H1 (cell line): ENCODE data around the gene AK8. TPM values are rescaled to one million over a fixed set of nuclear protein-coding genes. Genes with fewer than 3 reads are reported as not detected.

Experiments used
- CTCF ChIA-PET: fragments of 300-600 bp; sonication (Branson Sonifier 250); formaldehyde crosslinking; loops from one replicate; lab custom pipeline; 2021; ENCODE audit not compliant: partially characterized antibody; lab: Charles Lee
- POLR2A ChIA-PET: fragments of 300-600 bp; sonication (Branson Sonifier 250); formaldehyde crosslinking; loops from one replicate; lab custom pipeline; 2021; ENCODE audit warnings: inconsistent platforms; ENCODE audit not compliant: partially characterized antibody; lab: Charles Lee
- DNase-seq, 2 experiments: peaks; one replicate each; pipeline versions ENCODE4 v3.0.0 to v3.0.0-alpha.2; 2010 to 2022; ENCODE audit warnings: low spot score in 2 of 2, low read depth in 1 of 2, mixed read lengths in 1 of 2
- FAIRE-seq: peaks from 2 replicates; lab custom pipeline; 2011; peaks lifted over from hg19 to GRCh38; lab: Jason Lieb, UNC
- H2AFZ ChIP-seq: 2 replicates; pipeline ENCODE4 v1.8.1; 2012; ENCODE audit warnings: low read length, inconsistent platforms
- H2AK5ac ChIP-seq: 2 replicates; pipeline ENCODE4 v1.6.1; 2013; ENCODE audit warnings: low read depth, low read length
- H2BK120ac ChIP-seq: replicated peaks from 2 replicates; pipeline ENCODE3; 2013; ENCODE audit warnings: low read depth, low read length, inconsistent platforms
- H2BK12ac ChIP-seq: 2 replicates; pipeline ENCODE4 v1.6.1; 2013; ENCODE audit warnings: low read depth, low read length
- H2BK15ac ChIP-seq: 2 replicates; pipeline ENCODE4 v1.6.1; 2013; ENCODE audit warnings: low read length
- H2BK20ac ChIP-seq: 2 replicates; pipeline ENCODE4 v1.6.1; 2013; ENCODE audit warnings: low read length
- H2BK5ac ChIP-seq: 2 replicates; pipeline ENCODE4 v1.6.1; 2013; ENCODE audit warnings: low read depth, low read length
- H3K14ac ChIP-seq: 2 replicates; pipeline ENCODE4 v1.6.1; 2013; ENCODE audit warnings: inconsistent platforms; ENCODE audit not compliant: insufficient read length
- H3K18ac ChIP-seq: 2 replicates; pipeline ENCODE4 v1.6.1; 2013; ENCODE audit warnings: low read length; ENCODE audit errors: extremely low read depth
- H3K23ac ChIP-seq: 2 replicates; pipeline ENCODE4 v1.6.1; 2013; ENCODE audit warnings: inconsistent platforms; ENCODE audit not compliant: insufficient read length
- H3K23me2 ChIP-seq: 2 replicates; pipeline ENCODE4 v1.6.1; 2013; ENCODE audit warnings: low read depth, low read length
- H3K27ac ChIP-seq: 2 replicates; pipeline ENCODE4 v1.6.1; 2011; ENCODE audit warnings: low read depth, low read length, inconsistent platforms
- H3K27me3 ChIP-seq, 4 experiments: replicated peaks in 1 of 4; 1 replicate in 1 of 4; 2 replicates in 3 of 4; pipeline versions ENCODE4 v1.6.1 to v1.8.1; 2011 to 2013; ENCODE audit warnings: low read length in 3 of 4, mild to moderate bottlenecking in 3 of 4, inconsistent platforms in 2 of 4, mixed read lengths in 2 of 4, moderate library complexity in 1 of 4; ENCODE audit not compliant: control insufficient read depth in 3 of 4, insufficient read depth in 3 of 4; ENCODE audit errors: extremely low read depth in 1 of 4
- H3K36me3 ChIP-seq, 4 experiments: 2 replicates each; pipeline versions ENCODE4 v1.6.1 to v1.8.1; 2011 to 2013; ENCODE audit warnings: mild to moderate bottlenecking in 4 of 4, low read length in 3 of 4, moderate library complexity in 2 of 4, control low read depth in 1 of 4, inconsistent platforms in 1 of 4; ENCODE audit not compliant: insufficient read depth in 4 of 4, control insufficient read depth in 2 of 4
- H3K4ac ChIP-seq: replicated peaks from 2 replicates; pipeline ENCODE3; 2013; ENCODE audit warnings: low read length, low read depth, mixed read lengths, inconsistent platforms; ENCODE audit not compliant: insufficient read length
- H3K4me1 ChIP-seq, 4 experiments: replicated peaks in 1 of 4; 1 replicate in 1 of 4; 2 replicates in 3 of 4; pipeline versions ENCODE4 v1.6.1 to v1.8.1; 2011 to 2013; ENCODE audit warnings: low read length in 3 of 4, inconsistent platforms in 2 of 4, mixed read lengths in 1 of 4; ENCODE audit not compliant: insufficient read depth in 4 of 4, control insufficient read depth in 3 of 4
- H3K4me2 ChIP-seq, 2 experiments: 2 replicates each; pipeline versions ENCODE4 v1.6.1 to v1.8.1; 2011 to 2013; ENCODE audit warnings: low read depth in 2 of 2, low read length in 2 of 2, control low read depth in 1 of 2, inconsistent platforms in 1 of 2, mild to moderate bottlenecking in 1 of 2; ENCODE audit not compliant: insufficient read depth in 1 of 2
- H3K4me3 ChIP-seq, 4 experiments: fragments of 200-600, 300-600 bp in 1 of 4; sonication (generic), shearing (Covaris generic), sonication (Bioruptor Twin) in 1 of 4; 2 replicates each; pipeline versions ENCODE4 v1.5.1 to v1.8.1; 2011 to 2016; ENCODE audit warnings: low read length in 4 of 4, low read depth in 3 of 4, control low read depth in 2 of 4, inconsistent platforms in 2 of 4, mild to moderate bottlenecking in 2 of 4, mixed read lengths in 1 of 4, moderate library complexity in 1 of 4; ENCODE audit not compliant: insufficient read depth in 2 of 4; ENCODE audit errors: extremely low read depth in 1 of 4
- H3K56ac ChIP-seq: replicated peaks from 2 replicates; pipeline ENCODE3; 2013; ENCODE audit warnings: low read depth, mild to moderate bottlenecking, mixed read lengths, low read length, inconsistent platforms; ENCODE audit not compliant: insufficient read length
- H3K79me1 ChIP-seq: 2 replicates; pipeline ENCODE4 v1.6.1; 2013; ENCODE audit warnings: low read depth, low read length, control low read depth
- H3K79me2 ChIP-seq, 2 experiments: 2 replicates each; pipeline versions ENCODE4 v1.6.1 to v1.8.1; 2012 to 2013; ENCODE audit warnings: low read length in 2 of 2, mild to moderate bottlenecking in 2 of 2, inconsistent platforms in 1 of 2; ENCODE audit not compliant: insufficient read depth in 2 of 2, control insufficient read depth in 1 of 2
- H3K9ac ChIP-seq, 4 experiments: replicated peaks in 1 of 4; 1 replicate in 1 of 4; 2 replicates in 3 of 4; pipeline versions ENCODE4 v1.6.1 to v1.8.1; 2011 to 2013; ENCODE audit warnings: low read depth in 3 of 4, low read length in 3 of 4, control low read depth in 2 of 4, mild to moderate bottlenecking in 2 of 4, moderate library complexity in 2 of 4, inconsistent platforms in 1 of 4; ENCODE audit errors: extremely low read depth in 1 of 4
- H3K9me3 ChIP-seq, 2 experiments: 2 replicates each; pipeline versions ENCODE4 v1.6.1 to v1.8.1; 2012 to 2013; ENCODE audit warnings: mild to moderate bottlenecking in 2 of 2, moderate library complexity in 2 of 2, control low read depth in 1 of 2, inconsistent platforms in 1 of 2, low read depth in 1 of 2, low read length in 1 of 2, mixed read lengths in 1 of 2; ENCODE audit not compliant: insufficient read depth in 2 of 2
- H4K20me1 ChIP-seq, 2 experiments: replicated peaks in 1 of 2; 2 replicates each; pipeline versions ENCODE3 to v1.8.1; 2011 to 2013; ENCODE audit warnings: inconsistent platforms in 2 of 2, low read length in 2 of 2, mild to moderate bottlenecking in 1 of 2; ENCODE audit not compliant: insufficient read depth in 2 of 2, control insufficient read depth in 1 of 2
- H4K5ac ChIP-seq: 2 replicates; pipeline ENCODE4 v1.6.1; 2013; ENCODE audit warnings: low read length, low read depth, mixed read lengths, inconsistent platforms; ENCODE audit not compliant: insufficient read length
- H4K8ac ChIP-seq: 2 replicates; pipeline ENCODE4 v1.8.0; 2013; ENCODE audit warnings: mild to moderate bottlenecking, moderate library complexity, low read length, inconsistent platforms; ENCODE audit not compliant: insufficient read depth; ENCODE audit errors: extremely low read depth
- H4K91ac ChIP-seq: replicated peaks from 2 replicates; pipeline ENCODE3; 2013; ENCODE audit warnings: low read length, mixed read lengths, inconsistent platforms; ENCODE audit not compliant: insufficient read length
- ASH2L ChIP-seq: fragments of 200-600, 300-600 bp; sonication (generic); IDR thresholded peaks from one replicate; pipeline ENCODE4 v1.7.1; 2017; ENCODE audit warnings: low read length
- CBX8 ChIP-seq: fragments of 300-800, 300-1000 bp; sonication (generic); IDR thresholded peaks from 2 replicates; pipeline ENCODE4 v1.7.1; 2016; ENCODE audit warnings: low read depth, low read length, borderline replicate concordance
- EZH2 ChIP-seq: fragments of 200-600 bp; sonication (generic); IDR thresholded peaks from 2 replicates; pipeline ENCODE4 v1.7.1; 2012; ENCODE audit warnings: low read depth, mild to moderate bottlenecking, moderate library complexity, low read length, inconsistent platforms; ENCODE audit not compliant: severe bottlenecking
- GABPA ChIP-seq: IDR thresholded peaks from 2 replicates; pipeline ENCODE4 v1.6.1; 2011; ENCODE audit warnings: mild to moderate bottlenecking, low read length, moderate library complexity, borderline replicate concordance; ENCODE audit not compliant: insufficient read depth
- HDAC2 ChIP-seq, 2 experiments: fragments of 300-600 bp in 1 of 2; sonication (generic) in 1 of 2; IDR thresholded peaks; 2 replicates each; pipeline ENCODE4 v1.6.1; 2011 to 2012; ENCODE audit warnings: low read depth in 2 of 2, low read length in 2 of 2, mild to moderate bottlenecking in 2 of 2, moderate library complexity in 2 of 2, borderline replicate concordance in 1 of 2, inconsistent platforms in 1 of 2
- JUND ChIP-seq: IDR thresholded peaks from 2 replicates; pipeline ENCODE4 v1.6.1; 2011; ENCODE audit warnings: mild to moderate bottlenecking, improper control_type of control experiment, low read length
- MAFK ChIP-seq: IDR thresholded peaks from 2 replicates; pipeline ENCODE4 v1.6.1; 2012; ENCODE audit warnings: low read depth, mild to moderate bottlenecking, improper control_type of control experiment, low read length
- NANOG ChIP-seq: IDR thresholded peaks from 2 replicates; pipeline ENCODE4 v1.6.1; 2011; ENCODE audit warnings: low read length, low read depth, mild to moderate bottlenecking, inconsistent platforms; ENCODE audit not compliant: insufficient read depth, poor library complexity, severe bottlenecking
- RBBP5 ChIP-seq: IDR thresholded peaks from 2 replicates; pipeline ENCODE4 v1.7.1; 2012; ENCODE audit warnings: low read depth, mild to moderate bottlenecking, inconsistent platforms, low read length, moderate library complexity, borderline replicate concordance
- SIX5 ChIP-seq: IDR thresholded peaks from 2 replicates; pipeline ENCODE4 v1.6.1; 2011; ENCODE audit warnings: mild to moderate bottlenecking, low read depth, low read length
- WGBS, 2 experiments: shearing (Covaris generic) in 1 of 2; methylation state at CpG; one replicate each; pipeline versions ENCODE4 v1.1.6 to v1.1.7; 2013 to 2015; ENCODE audit warnings: low lambda C conversion rate in 2 of 2, mixed read lengths in 2 of 2, inconsistent platforms in 1 of 2, low coverage in 1 of 2, missing lambda C conversion rate in 1 of 2; ENCODE audit not compliant: insufficient replicate concordance in 2 of 2, insufficient coverage in 1 of 2, insufficient read length in 1 of 2; ENCODE audit errors: extremely low coverage in 1 of 2, missing lambda C conversion rate in 1 of 2; 5-methylcytosine and 5-hydroxymethylcytosine counted together
- polyA plus RNA-seq, 7 experiments: library from polyadenylated mRNA; depleted of rRNA in 3 of 7; stranded (reverse) in 5 of 7; unstranded in 2 of 7; fragments of >200 nt in 5 of 7; fragments of 200-250 nt in 2 of 7; gene quantifications; 1 replicate in 5 of 7; 2 replicates in 1 of 7; 4 replicates in 1 of 7; pipeline versions ENCODE4 v1.2.1 to v1.2.3, GENCODE V29; 2011 to 2013; ENCODE audit warnings: missing spikeins in 2 of 7, mixed read lengths in 2 of 7
- total RNA-seq: library from RNA; stranded (reverse); fragmentation: NEBNext Ultra II Directional; extraction: Animal tissue kit (Norgen Biotek cat#: 25700); gene quantifications from 2 replicates; pipeline ENCODE4 v1.2.1, GENCODE V29; 2021
- TF ChIP-seq, protein P1 (sequence below): IDR thresholded peaks from 2 replicates; pipeline ENCODE4 v1.6.1; 2012; ENCODE audit warnings: inconsistent platforms

Gene AK8
- total and polyA plus RNA-seq, 2 of the 8 experiments (the other 6 are each of a cell fraction or from before 2014, with no cell fraction given) = 0.35 to 0.48 TPM

DNA sequence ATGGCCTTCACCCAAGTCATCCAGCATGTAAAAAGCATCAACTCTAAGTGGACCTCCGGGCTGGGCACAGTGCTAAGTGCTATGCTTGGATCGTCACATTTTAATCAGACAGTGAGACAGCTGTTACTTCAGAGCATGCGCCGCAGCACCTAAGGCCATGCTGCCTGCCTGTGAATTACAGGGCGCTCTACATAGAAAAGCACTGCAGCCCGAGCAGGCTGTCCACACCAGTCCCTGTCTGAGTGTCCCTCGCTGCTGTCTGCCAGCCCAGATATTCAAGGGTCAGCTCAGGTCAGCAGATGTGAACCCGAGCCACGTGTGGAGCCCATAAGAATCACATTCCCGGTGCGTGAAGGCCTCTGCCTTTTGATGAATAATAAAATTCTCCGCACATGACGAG, 37.1 kb downstream of the AK8 start:
- Histone ChIP-seq H3K23me2 (0 out of 2 replicates have a peak, but pooled peaks cover 2% of the 10 kb centered on the region), H4K8ac (no peak overlapping the region), H3K9ac (no peak overlapping the region), H3K4ac (no peak overlapping the region), H3K4me2 (no peak overlapping the region), H2BK12ac (no peak overlapping the region), H3K14ac (no peak overlapping the region), H3K79me2 (no peaks in the 10 kb centered on the region), H2BK5ac (no peak overlapping the region), H3K27me3 (no peaks in the 10 kb centered on the region), H4K91ac (no peak overlapping the region), H2AK5ac (no peak overlapping the region), H3K18ac (no peak overlapping the region), H4K20me1 (no peaks in the 10 kb centered on the region), H3K79me1 (no peaks in the 10 kb centered on the region; the same call in 1 of the 2 replicates), H4K5ac (no peak overlapping the region), H2AFZ (no peak overlapping the region), H3K9me3 (no peaks in the 10 kb centered on the region), H3K4me1 (no peaks in the 10 kb centered on the region), H3K23ac (no peak overlapping the region), H3K36me3 (no peaks in the 10 kb centered on the region), H3K4me3 (no peak overlapping the region), H2BK15ac (no peak overlapping the region), H3K27ac (no peak overlapping the region), H2BK20ac (no peak overlapping the region), H3K56ac (no peak overlapping the region), H2BK120ac (no peak overlapping the region)
- DNase-seq = no peak
- ChIA-PET CTCF (interaction anchor here (0.7 to 1.4 kb wide), 3 partner anchors 8 to 61 kb away, joined by 3 to 5 read pairs (median 3); no protein-coding TSS in a partner anchor), POLR2A (no interaction called here)
- WGBS, 2 experiments = 91% methylated on average over 13 of the region's 13 CpGs; no CpG with 5 or more reads in 1 of the 2 experiments
- TF ChIP-seq CBX8 (no peak), NANOG (no peak), MAFK (no peak), RBBP5 (no peak), SIX5 (no peak), GABPA (no peak), JUND (no peak), ASH2L (no peak), EZH2 (no peak), HDAC2 (IDR thresholded peaks at IDR 0.05; ENCODE audit: borderline replicate concordance in 1 of 2, low read depth in 2 of 2, low read length in 2 of 2) (no peak)
- TF ChIP-seq, protein P1, sequence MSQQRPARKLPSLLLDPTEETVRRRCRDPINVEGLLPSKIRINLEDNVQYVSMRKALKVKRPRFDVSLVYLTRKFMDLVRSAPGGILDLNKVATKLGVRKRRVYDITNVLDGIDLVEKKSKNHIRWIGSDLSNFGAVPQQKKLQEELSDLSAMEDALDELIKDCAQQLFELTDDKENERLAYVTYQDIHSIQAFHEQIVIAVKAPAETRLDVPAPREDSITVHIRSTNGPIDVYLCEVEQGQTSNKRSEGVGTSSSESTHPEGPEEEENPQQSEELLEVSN = no peak
- FAIRE-seq = no peak
